ENCODE measurements around the gene CHD6.

- TF ChIP-seq EP300 (IDR thresholded peaks at IDR 0.05), result no peak
- TF ChIP-seq CTCF (IDR thresholded peaks at IDR 0.05), result no peak
- TF ChIP-seq POLR2AphosphoS5 (IDR thresholded peaks at IDR 0.05), result no peak
Measured at GRCh38 chr20:41524980-41525613, 93.1 kb downstream of the CHD6 start.

Measured in sigmoid colon (tissue), 4 donors.